Measurements from ENCODE around the gene YTHDC2.

DNA sequence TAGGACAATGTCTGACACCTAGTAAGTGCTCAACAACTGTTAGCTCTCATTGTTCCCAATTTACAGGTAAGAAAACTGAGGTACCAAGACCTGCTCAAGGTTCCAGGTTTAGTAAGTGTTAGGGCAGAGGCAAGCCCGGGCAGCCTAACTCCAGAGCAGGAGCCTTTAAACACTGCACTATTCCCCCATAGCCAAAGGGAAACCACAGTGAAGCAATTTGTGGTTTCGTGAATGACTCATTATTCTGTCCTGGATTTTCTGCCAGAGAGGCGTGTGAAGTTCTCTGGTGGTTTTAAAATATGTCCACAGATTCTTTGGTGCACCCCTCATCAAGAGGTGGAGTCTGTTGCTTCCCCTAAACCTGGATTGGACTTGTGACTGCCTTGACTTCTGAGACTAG, 24.2 kb upstream of the YTHDC2 start:
- TF ChIP-seq SPI1 (IDR thresholded peaks at IDR 0.05; ENCODE audit: low read depth, low read length): no peak
- TF ChIP-seq TAF1 (IDR thresholded peaks at IDR 0.05; ENCODE audit: low read depth, low read length): no peak
- no peak for TF ChIP-seq POLR2AphosphoS5 (IDR thresholded peaks at IDR 0.05; ENCODE audit: low read depth, low read length)
- no peak for TF ChIP-seq POLR2A (IDR thresholded peaks at IDR 0.05; ENCODE audit: low read depth, low read length)
- TF ChIP-seq POU2F2 (IDR thresholded peaks at IDR 0.05; ENCODE audit: low read depth, low read length): no peak

All from GM12891 (cell line).